ENCODE measurements around the gene WDR89.
"Not testable (repeated sequence)": the region's sequence is repeated elsewhere in the genome, so short reads cannot be mapped to it uniquely, and the experiment has no call there.

Gene WDR89

GRCh38 chr14:63624203-63624602, 17.5 kb downstream of the WDR89 start:
- H3K4me1 ChIP-seq (ENCODE audit: control insufficient read depth, low read depth, low read length): no peaks in the 10 kb centered on the region
- H3K27me3 ChIP-seq (ENCODE audit: insufficient read depth, low read length, poor library complexity): no peaks in the 10 kb centered on the region
- no peak overlapping the region for H3K4me2 ChIP-seq (ENCODE audit: low read length)
- no peak overlapping the region for H3K23ac ChIP-seq (ENCODE audit: low read length)
- no CpG with 5 or more reads among the region's 4 CpGs for WGBS (ENCODE audit: extremely low coverage, insufficient coverage, low lambda C conversion rate)
- H3K27ac ChIP-seq (ENCODE audit: low read depth, low read length): no peak overlapping the region
- no peak overlapping the region for H3K4ac ChIP-seq (ENCODE audit: low read depth, low read length)
- H3K79me1 ChIP-seq (ENCODE audit: low read length): peaks cover 4% of the 10 kb centered on the region
- H3K56ac ChIP-seq (ENCODE audit: low read length): no peak overlapping the region
- H3K36me3 ChIP-seq (ENCODE audit: control insufficient read depth, insufficient read depth, low read length): no peaks in the 10 kb centered on the region
- H3K18ac ChIP-seq (ENCODE audit: low read length): no peak overlapping the region
- H4K5ac ChIP-seq (ENCODE audit: low read length): no peak overlapping the region
- no peak overlapping the region for H2BK15ac ChIP-seq (replicated peaks; ENCODE audit: low read depth)
- no peak for DNase-seq
- H2BK5ac ChIP-seq (ENCODE audit: low read length): no peak overlapping the region
- H2AK5ac ChIP-seq (ENCODE audit: low read length): no peak overlapping the region
- no peak overlapping the region for H4K8ac ChIP-seq (ENCODE audit: low read depth, low read length)
- no peak overlapping the region for H2BK120ac ChIP-seq (ENCODE audit: low read depth, low read length)
- no peak overlapping the region for H3K4me3 ChIP-seq (ENCODE audit: low read length)
- H3K9ac ChIP-seq (ENCODE audit: low read length): no peak overlapping the region
- peaks cover 5% of the 10 kb centered on the region for H3K79me2 ChIP-seq (ENCODE audit: control insufficient read depth, insufficient read depth, low read length)

DNA sequence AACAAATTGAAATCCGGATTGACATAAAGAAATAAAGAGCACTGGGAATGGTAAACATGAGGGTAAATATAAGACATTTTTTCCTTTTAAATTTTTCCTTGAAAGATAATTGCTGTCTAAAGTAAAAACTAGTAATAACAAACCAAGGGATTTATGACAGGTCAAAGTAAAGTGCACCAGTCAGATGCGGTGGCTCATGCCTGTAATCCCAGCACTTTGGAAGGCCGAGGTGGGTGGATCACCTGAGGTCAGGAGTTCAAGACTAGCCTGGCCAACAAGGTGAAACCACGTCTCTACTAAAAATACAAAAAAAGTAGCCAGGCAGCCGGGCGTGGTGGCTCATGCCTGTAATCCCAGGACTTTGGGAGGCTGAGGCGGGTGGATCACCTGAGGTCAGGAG, 19.7 kb downstream of the WDR89 start:
- not testable (repeated sequence) for H3K23ac ChIP-seq (ENCODE audit: low read length); H3K4me3 ChIP-seq (ENCODE audit: low read length); H2BK5ac ChIP-seq (ENCODE audit: low read length); H3K36me3 ChIP-seq (ENCODE audit: control insufficient read depth, insufficient read depth, low read length); H3K56ac ChIP-seq (ENCODE audit: low read length); H2AK5ac ChIP-seq (ENCODE audit: low read length); H3K79me1 ChIP-seq (ENCODE audit: low read length); H4K5ac ChIP-seq (ENCODE audit: low read length); H2BK120ac ChIP-seq (ENCODE audit: low read depth, low read length); H3K27me3 ChIP-seq (ENCODE audit: insufficient read depth, low read length, poor library complexity); H3K9ac ChIP-seq (ENCODE audit: low read length); H3K4ac ChIP-seq (ENCODE audit: low read depth, low read length); H3K27ac ChIP-seq (ENCODE audit: low read depth, low read length); H3K4me1 ChIP-seq (ENCODE audit: control insufficient read depth, low read depth, low read length); H3K18ac ChIP-seq (ENCODE audit: low read length); H4K8ac ChIP-seq (ENCODE audit: low read depth, low read length); H3K79me2 ChIP-seq (ENCODE audit: control insufficient read depth, insufficient read depth, low read length); H3K4me2 ChIP-seq (ENCODE audit: low read length); H2BK15ac ChIP-seq (replicated peaks; ENCODE audit: low read depth); DNase-seq
- no CpG with 5 or more reads among the region's 7 CpGs for WGBS (ENCODE audit: extremely low coverage, insufficient coverage, low lambda C conversion rate)

GRCh38 chr14:63616015-63616414, 25.7 kb downstream of the WDR89 start:
- H2AK5ac ChIP-seq (ENCODE audit: low read length): no peak overlapping the region
- H3K18ac ChIP-seq (ENCODE audit: low read length): no peak overlapping the region
- H2BK120ac ChIP-seq (ENCODE audit: low read depth, low read length): no peak overlapping the region
- no peaks in the 10 kb centered on the region for H3K27me3 ChIP-seq (ENCODE audit: insufficient read depth, low read length, poor library complexity)
- no peak overlapping the region for H3K4me3 ChIP-seq (ENCODE audit: low read length)
- H3K9ac ChIP-seq (ENCODE audit: low read length): no peak overlapping the region
- H3K36me3 ChIP-seq (ENCODE audit: control insufficient read depth, insufficient read depth, low read length): no peaks in the 10 kb centered on the region
- H4K8ac ChIP-seq (ENCODE audit: low read depth, low read length): no peak overlapping the region
- H3K4me2 ChIP-seq (ENCODE audit: low read length): no peak overlapping the region
- H3K79me1 ChIP-seq (ENCODE audit: low read length): peaks cover 3% of the 10 kb centered on the region
- H2BK5ac ChIP-seq (ENCODE audit: low read length): no peak overlapping the region
- no peak overlapping the region for H4K5ac ChIP-seq (ENCODE audit: low read length)
- no peak overlapping the region for H3K27ac ChIP-seq (ENCODE audit: low read depth, low read length)
- no peak overlapping the region for H3K56ac ChIP-seq (ENCODE audit: low read length)
- DNase-seq: no peak
- H3K4ac ChIP-seq (ENCODE audit: low read depth, low read length): no peak overlapping the region
- no peak overlapping the region for H2BK15ac ChIP-seq (replicated peaks; ENCODE audit: low read depth)
- H3K4me1 ChIP-seq (ENCODE audit: control insufficient read depth, low read depth, low read length): no peaks in the 10 kb centered on the region
- H3K79me2 ChIP-seq (ENCODE audit: control insufficient read depth, insufficient read depth, low read length): peaks cover 13% of the 10 kb centered on the region
- no peak overlapping the region for H3K23ac ChIP-seq (ENCODE audit: low read length)
- no CpG with 5 or more reads among the region's 5 CpGs for WGBS (ENCODE audit: extremely low coverage, insufficient coverage, low lambda C conversion rate)

- Histone ChIP-seq H3K9ac (ENCODE audit: low read length) (no peak overlapping the region), H3K4me1 (ENCODE audit: control insufficient read depth, low read depth, low read length) (no peaks in the 10 kb centered on the region), H3K27ac (ENCODE audit: low read depth, low read length) (no peak overlapping the region), H3K36me3 (ENCODE audit: control insufficient read depth, insufficient read depth, low read length) (no peaks in the 10 kb centered on the region), H3K4me2 (ENCODE audit: low read length) (no peak overlapping the region), H2BK120ac (ENCODE audit: low read depth, low read length) (no peak overlapping the region), H3K27me3 (ENCODE audit: insufficient read depth, low read length, poor library complexity) (no peaks in the 10 kb centered on the region), H2BK15ac (replicated peaks; ENCODE audit: low read depth) (no peak overlapping the region), H2AK5ac (ENCODE audit: low read length) (no peak overlapping the region), H3K4ac (ENCODE audit: low read depth, low read length) (no peak overlapping the region), H3K56ac (ENCODE audit: low read length) (no peak overlapping the region), H2BK5ac (ENCODE audit: low read length) (no peak overlapping the region), H4K5ac (ENCODE audit: low read length) (no peak overlapping the region), H3K23ac (ENCODE audit: low read length) (no peak overlapping the region), H3K4me3 (ENCODE audit: low read length) (no peak overlapping the region), H3K18ac (ENCODE audit: low read length) (no peak overlapping the region), H3K79me1 (ENCODE audit: low read length) (peaks cover 3% of the 10 kb centered on the region), H3K79me2 (ENCODE audit: control insufficient read depth, insufficient read depth, low read length) (peaks cover 13% of the 10 kb centered on the region), H4K8ac (ENCODE audit: low read depth, low read length) (no peak overlapping the region)
- no peak for DNase-seq
- WGBS (ENCODE audit: extremely low coverage, insufficient coverage, low lambda C conversion rate): 100% methylated on average over 1 of the region's 4 CpGs
Observed at GRCh38 chr14:63614679-63615363, 26.9 kb downstream of the WDR89 start.

GRCh38 chr14:63611078-63611477, 30.6 kb downstream of the WDR89 start:
- H3K27ac ChIP-seq (ENCODE audit: low read depth, low read length): no peak overlapping the region
- H3K18ac ChIP-seq (ENCODE audit: low read length): no peak overlapping the region
- no peak overlapping the region for H3K4me2 ChIP-seq (ENCODE audit: low read length)
- no peak overlapping the region for H3K4me3 ChIP-seq (ENCODE audit: low read length)
- no peak overlapping the region for H3K56ac ChIP-seq (ENCODE audit: low read length)
- H2BK5ac ChIP-seq (ENCODE audit: low read length): no peak overlapping the region
- WGBS (ENCODE audit: extremely low coverage, insufficient coverage, low lambda C conversion rate): no CpG with 5 or more reads among the region's 7 CpGs
- no peak overlapping the region for H3K4ac ChIP-seq (ENCODE audit: low read depth, low read length)
- H2AK5ac ChIP-seq (ENCODE audit: low read length): no peak overlapping the region
- H3K23ac ChIP-seq (ENCODE audit: low read length): no peak overlapping the region
- H3K79me2 ChIP-seq (ENCODE audit: control insufficient read depth, insufficient read depth, low read length): peaks cover 6% of the 10 kb centered on the region
- H2BK120ac ChIP-seq (ENCODE audit: low read depth, low read length): no peak overlapping the region
- H3K36me3 ChIP-seq (ENCODE audit: control insufficient read depth, insufficient read depth, low read length): no peaks in the 10 kb centered on the region
- no peak overlapping the region for H3K9ac ChIP-seq (ENCODE audit: low read length)
- H4K5ac ChIP-seq (ENCODE audit: low read length): no peak overlapping the region
- no peaks in the 10 kb centered on the region for H3K4me1 ChIP-seq (ENCODE audit: control insufficient read depth, low read depth, low read length)
- DNase-seq: no peak
- H3K79me1 ChIP-seq (ENCODE audit: low read length): peaks cover 3% of the 10 kb centered on the region
- no peaks in the 10 kb centered on the region for H3K27me3 ChIP-seq (ENCODE audit: insufficient read depth, low read length, poor library complexity)
- H4K8ac ChIP-seq (ENCODE audit: low read depth, low read length): no peak overlapping the region
- H2BK15ac ChIP-seq (replicated peaks; ENCODE audit: low read depth): no peak overlapping the region

DNA sequence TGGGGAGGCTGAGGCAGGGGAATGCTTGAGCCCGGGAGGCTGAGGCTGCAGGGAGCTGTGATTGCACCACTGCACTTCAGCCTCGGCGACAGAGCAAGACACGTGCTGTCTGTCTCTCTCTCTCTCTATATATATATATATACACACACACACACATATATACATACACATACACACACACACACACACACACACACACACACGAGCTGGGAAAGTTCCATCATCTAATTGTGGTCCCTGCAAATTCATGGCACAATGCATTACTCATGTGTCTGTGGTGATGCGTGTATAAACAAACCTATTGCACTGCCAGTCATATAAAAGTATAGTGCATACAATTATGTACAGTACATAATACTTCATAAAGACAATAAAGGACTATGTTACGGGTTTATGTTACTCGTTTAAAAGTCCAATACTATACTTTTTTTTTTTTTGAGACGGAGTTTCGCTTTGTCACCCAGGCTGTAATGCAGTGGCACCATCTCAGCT, 36.6 kb downstream of the WDR89 start:
- Histone ChIP-seq H2BK15ac (replicated peaks; ENCODE audit: low read depth) (no peak overlapping the region), H3K9ac (ENCODE audit: low read length) (no peak overlapping the region), H3K4me1 (ENCODE audit: control insufficient read depth, low read depth, low read length) (no peaks in the 10 kb centered on the region), H3K4me3 (ENCODE audit: low read length) (no peak overlapping the region), H3K27me3 (ENCODE audit: insufficient read depth, low read length, poor library complexity) (no peaks in the 10 kb centered on the region), H2AK5ac (ENCODE audit: low read length) (no peak overlapping the region), H3K4me2 (ENCODE audit: low read length) (no peak overlapping the region), H2BK5ac (ENCODE audit: low read length) (no peak overlapping the region), H3K36me3 (ENCODE audit: control insufficient read depth, insufficient read depth, low read length) (no peaks in the 10 kb centered on the region), H2BK120ac (ENCODE audit: low read depth, low read length) (no peak overlapping the region), H4K5ac (ENCODE audit: low read length) (no peak overlapping the region), H3K4ac (ENCODE audit: low read depth, low read length) (no peak overlapping the region), H3K79me2 (ENCODE audit: control insufficient read depth, insufficient read depth, low read length) (peaks cover 2% of the 10 kb centered on the region), H3K56ac (ENCODE audit: low read length) (no peak overlapping the region), H3K79me1 (ENCODE audit: low read length) (peaks cover 2% of the 10 kb centered on the region), H3K27ac (ENCODE audit: low read depth, low read length) (no peak overlapping the region), H3K18ac (ENCODE audit: low read length) (no peak overlapping the region), H4K8ac (ENCODE audit: low read depth, low read length) (no peak overlapping the region), H3K23ac (ENCODE audit: low read length) (no peak overlapping the region)
- no peak for DNase-seq
- WGBS (ENCODE audit: extremely low coverage, insufficient coverage, low lambda C conversion rate): no CpG with 5 or more reads among the region's 10 CpGs
